Measurements from ENCODE around the gene AIFM2.
"Not testable (repeated sequence)": the region's sequence is repeated elsewhere in the genome, so short reads cannot be mapped to it uniquely, and the experiment has no call there.

AIFM2 gene

GRCh38 chr10:70124415-70124814 lies 8.2 kb downstream of the AIFM2 start:
- DNase-seq (ENCODE audit: low spot score), result no peak
- in situ Hi-C loops (cut with MboI; ENCODE audit: low pct_unique_long_range_greater_than_20kb, low sequenced_read_pairs, unreplicated experiment), result no loop called here
- TF ChIP-seq, protein P1, sequence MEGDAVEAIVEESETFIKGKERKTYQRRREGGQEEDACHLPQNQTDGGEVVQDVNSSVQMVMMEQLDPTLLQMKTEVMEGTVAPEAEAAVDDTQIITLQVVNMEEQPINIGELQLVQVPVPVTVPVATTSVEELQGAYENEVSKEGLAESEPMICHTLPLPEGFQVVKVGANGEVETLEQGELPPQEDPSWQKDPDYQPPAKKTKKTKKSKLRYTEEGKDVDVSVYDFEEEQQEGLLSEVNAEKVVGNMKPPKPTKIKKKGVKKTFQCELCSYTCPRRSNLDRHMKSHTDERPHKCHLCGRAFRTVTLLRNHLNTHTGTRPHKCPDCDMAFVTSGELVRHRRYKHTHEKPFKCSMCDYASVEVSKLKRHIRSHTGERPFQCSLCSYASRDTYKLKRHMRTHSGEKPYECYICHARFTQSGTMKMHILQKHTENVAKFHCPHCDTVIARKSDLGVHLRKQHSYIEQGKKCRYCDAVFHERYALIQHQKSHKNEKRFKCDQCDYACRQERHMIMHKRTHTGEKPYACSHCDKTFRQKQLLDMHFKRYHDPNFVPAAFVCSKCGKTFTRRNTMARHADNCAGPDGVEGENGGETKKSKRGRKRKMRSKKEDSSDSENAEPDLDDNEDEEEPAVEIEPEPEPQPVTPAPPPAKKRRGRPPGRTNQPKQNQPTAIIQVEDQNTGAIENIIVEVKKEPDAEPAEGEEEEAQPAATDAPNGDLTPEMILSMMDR (IDR thresholded peaks at IDR 0.05; ENCODE audit: extremely low read depth, insufficient read depth, missing control alignments), result no peak

GRCh38 chr10:70123817-70124216 lies 8.8 kb downstream of the AIFM2 start:
- in situ Hi-C loops (cut with MboI; ENCODE audit: low pct_unique_long_range_greater_than_20kb, low sequenced_read_pairs, unreplicated experiment), result no loop called here
- TF ChIP-seq, protein P1 (IDR thresholded peaks at IDR 0.05; ENCODE audit: extremely low read depth, insufficient read depth, missing control alignments), result no peak
- no peak for DNase-seq (ENCODE audit: low spot score)

- in situ Hi-C loops (cut with MboI; ENCODE audit: low pct_unique_long_range_greater_than_20kb, low sequenced_read_pairs, unreplicated experiment); DNase-seq (ENCODE audit: low spot score): not testable (repeated sequence)
Measured at GRCh38 chr10:70123166-70123565, 9.5 kb downstream of the AIFM2 start.

- in situ Hi-C loops (cut with MboI; ENCODE audit: low pct_unique_long_range_greater_than_20kb, low sequenced_read_pairs, unreplicated experiment), result no loop called here
- DNase-seq (ENCODE audit: low spot score), result no peak
- TF ChIP-seq, protein P1 (IDR thresholded peaks at IDR 0.05; ENCODE audit: extremely low read depth, insufficient read depth, missing control alignments), result no peak
Measured at GRCh38 chr10:70122742-70123141, 9.9 kb downstream of the AIFM2 start.

DNA sequence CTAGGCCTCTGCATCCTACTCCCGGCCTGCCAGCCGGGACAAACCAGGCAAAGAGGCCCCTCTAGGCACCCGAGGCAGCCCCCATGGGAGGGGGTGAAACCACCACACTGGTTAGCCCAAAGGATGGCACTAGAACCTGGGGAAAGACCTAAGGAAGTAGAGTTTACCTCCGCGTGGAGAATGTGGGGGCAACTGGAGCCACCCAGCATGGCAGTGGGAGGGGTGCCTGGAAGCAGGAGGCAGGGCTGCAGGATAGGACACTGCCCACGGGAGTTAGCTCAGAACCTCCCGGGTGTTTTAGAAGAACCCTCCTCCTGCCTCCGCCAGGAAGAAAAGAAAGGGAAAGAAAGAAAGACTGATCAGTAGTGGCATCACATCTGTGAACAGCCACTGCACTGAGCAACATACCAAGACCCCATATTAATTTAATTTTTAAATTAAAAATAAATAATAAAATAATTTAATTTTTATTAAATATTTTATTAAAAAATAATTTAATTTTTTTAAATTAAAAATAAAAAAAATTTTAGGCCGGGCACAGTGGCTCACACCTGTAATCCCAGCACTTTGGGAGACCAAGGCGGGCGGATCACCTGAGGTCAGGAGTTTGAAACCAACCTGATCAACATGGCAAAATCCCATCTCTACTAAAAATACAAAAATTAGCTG lies 11.2 kb downstream of the AIFM2 start:
- TF ChIP-seq, protein P1 (IDR thresholded peaks at IDR 0.05; ENCODE audit: extremely low read depth, insufficient read depth, missing control alignments), result no peak
- in situ Hi-C loops (cut with MboI; ENCODE audit: low pct_unique_long_range_greater_than_20kb, low sequenced_read_pairs, unreplicated experiment), result no loop called here
- DNase-seq (ENCODE audit: low spot score), result no peak

GRCh38 chr10:70120417-70120816 lies 12.2 kb downstream of the AIFM2 start:
- no peak for DNase-seq (ENCODE audit: low spot score)
- in situ Hi-C loops (cut with MboI; ENCODE audit: low pct_unique_long_range_greater_than_20kb, low sequenced_read_pairs, unreplicated experiment), result no loop called here
- TF ChIP-seq, protein P1 (IDR thresholded peaks at IDR 0.05; ENCODE audit: extremely low read depth, insufficient read depth, missing control alignments), result no peak

DNA sequence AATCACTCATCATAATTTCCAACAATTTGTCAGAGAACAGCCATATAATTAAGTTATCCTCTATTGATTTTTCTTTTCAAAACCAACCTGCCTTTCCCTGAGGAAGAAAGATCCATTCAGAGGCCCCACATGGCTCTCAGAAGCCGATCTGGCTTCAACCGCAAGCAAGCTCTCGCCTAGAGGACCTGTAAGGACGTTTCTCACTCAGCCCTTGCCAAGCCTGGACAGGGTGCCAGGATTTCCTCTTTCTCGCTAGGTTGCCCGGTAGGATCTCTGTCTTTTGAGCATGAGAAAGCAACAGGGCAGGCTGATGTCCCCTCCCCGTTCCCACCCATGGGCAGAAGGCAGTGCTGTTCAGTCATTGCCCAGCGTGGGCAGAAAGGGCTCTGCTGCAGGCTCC lies 13.0 kb downstream of the AIFM2 start:
- no peak for DNase-seq (ENCODE audit: low spot score)
- in situ Hi-C loops (cut with MboI; ENCODE audit: low pct_unique_long_range_greater_than_20kb, low sequenced_read_pairs, unreplicated experiment), result no loop called here
- TF ChIP-seq, protein P1 (IDR thresholded peaks at IDR 0.05; ENCODE audit: extremely low read depth, insufficient read depth, missing control alignments), result no peak

All from GM13977 (cell line).